Activated B cell treated with CpG ODN at 0.5 μM for 24 hours (primary cell): ENCODE results near the gene CD3E. TPM values are rescaled to one million over a fixed set of nuclear protein-coding genes. Genes with fewer than 3 reads are reported as not detected.

ENCODE experiments used
- ATAC-seq: fragments of 200-7000 bp; cut with Tn5 transposase; one replicate; pipeline ENCODE4 v1.10.0; 2021; ENCODE audit warnings: low read depth, mild to moderate bottlenecking, moderate library complexity
- CTCF ChIA-PET: fragments of 350-600 bp; sonication (Branson Sonifier 250); formaldehyde crosslinking; loops from one replicate; lab custom pipeline; 2021; ENCODE audit warnings: antibody characterized with exemption; lab: Charles Lee
- POLR2A ChIA-PET: fragments of 350-600 bp; sonication (Branson Sonifier 250); formaldehyde crosslinking; loops from one replicate; lab custom pipeline; 2021; ENCODE audit warnings: antibody characterized with exemption; lab: Charles Lee
- DNase-seq: peaks from one replicate; pipeline ENCODE4 v3.0.0; 2022
- H3K27ac Mint-ChIP-seq: one replicate; pipeline ENCODE4 v1.8.0; 2020; ENCODE audit warnings: mixed read lengths
- H3K27me3 Mint-ChIP-seq: one replicate; pipeline ENCODE4 v1.8.0; 2021; ENCODE audit warnings: mixed read lengths
- H3K36me3 Mint-ChIP-seq: one replicate; pipeline ENCODE4 v1.8.0; 2021; ENCODE audit warnings: low read depth, mixed read lengths
- H3K4me1 Mint-ChIP-seq: one replicate; pipeline ENCODE4 v1.8.0; 2021; ENCODE audit warnings: mixed read lengths
- H3K4me3 Mint-ChIP-seq: one replicate; pipeline ENCODE4 v1.8.0; 2020; ENCODE audit warnings: mild to moderate bottlenecking, mixed read lengths
- H3K9me3 Mint-ChIP-seq: one replicate; pipeline ENCODE4 v1.8.0; 2020; ENCODE audit warnings: mixed read lengths
- intact Hi-C: fragments of 100-400 bp; cut with micrococcal nuclease; formaldehyde crosslinking; loops from one replicate; pipeline ENCODE4 v1.15.1; 2024
- total RNA-seq: library from RNA; stranded (reverse); gene quantifications from 2 replicates; pipeline ENCODE4 v1.2.3, GENCODE V29; 2022
- TF ChIP-seq, protein P1 (sequence below): fragments of 200-600 bp; IDR thresholded peaks from one replicate; pipeline ENCODE4 v1.8.0; 2022; ENCODE audit warnings: antibody characterized with exemption, mild to moderate bottlenecking

The CD3E gene
- total RNA-seq, 1 donor from 2014 or later: 0.95 TPM

DNA sequence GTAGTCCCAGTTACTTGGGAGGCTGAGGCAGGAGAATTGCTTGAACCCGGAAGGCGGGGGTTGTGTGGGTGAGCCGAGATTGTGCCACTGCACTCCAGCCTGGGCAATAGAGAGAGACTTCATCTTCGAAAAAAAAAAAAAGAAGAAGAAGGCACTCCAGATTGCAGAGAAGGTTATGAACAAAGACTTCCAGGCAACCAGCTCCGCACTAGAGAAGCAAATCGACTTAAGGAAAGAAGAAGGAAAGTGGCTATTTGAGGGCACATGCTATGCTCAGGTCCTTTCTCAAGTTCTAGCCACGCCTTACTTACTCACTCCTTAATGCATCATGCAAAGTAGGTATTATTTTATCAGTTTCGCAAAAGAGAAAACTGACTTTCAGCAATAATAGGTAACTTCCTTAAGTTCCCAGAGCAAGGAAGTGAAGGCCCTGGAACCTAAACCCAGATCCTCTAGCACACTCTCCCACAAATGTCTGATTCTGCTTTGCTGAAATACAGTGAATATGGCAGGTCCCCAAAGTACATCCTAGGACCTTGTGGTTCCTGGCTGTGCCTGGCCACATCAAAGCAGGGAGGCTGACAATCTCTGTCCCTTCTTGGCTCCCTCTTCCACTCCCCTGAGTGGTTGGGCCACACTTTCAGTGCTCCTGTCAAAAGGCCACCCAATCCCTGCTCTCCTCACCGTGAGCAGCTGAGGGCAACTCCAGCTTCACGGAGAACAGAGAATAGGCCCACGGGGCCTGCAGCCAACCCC lies 14.2 kb downstream of the CD3E start:
- Mint-ChIP-seq H3K9me3 (no peaks in the 10 kb centered on the region), H3K27ac (peak overlapping the region; percentile 66), H3K4me1 (peaks cover 84% of the 10 kb centered on the region), H3K4me3 (no peak overlapping the region), H3K36me3 (no peaks in the 10 kb centered on the region), H3K27me3 (no peaks in the 10 kb centered on the region)
- ATAC-seq (no peak), DNase-seq (no peak)
- intact Hi-C loops: no loop called here
- POLR2A ChIA-PET: interaction anchor here (0.6 kb wide), 1 partner anchor 120 kb away, joined by 3 read pairs; no protein-coding TSS in a partner anchor
- CTCF ChIA-PET: interaction anchor here (1.0 kb wide), 1 partner anchor 121 kb away, joined by 3 read pairs; no protein-coding TSS in a partner anchor
- TF ChIP-seq, protein P1, sequence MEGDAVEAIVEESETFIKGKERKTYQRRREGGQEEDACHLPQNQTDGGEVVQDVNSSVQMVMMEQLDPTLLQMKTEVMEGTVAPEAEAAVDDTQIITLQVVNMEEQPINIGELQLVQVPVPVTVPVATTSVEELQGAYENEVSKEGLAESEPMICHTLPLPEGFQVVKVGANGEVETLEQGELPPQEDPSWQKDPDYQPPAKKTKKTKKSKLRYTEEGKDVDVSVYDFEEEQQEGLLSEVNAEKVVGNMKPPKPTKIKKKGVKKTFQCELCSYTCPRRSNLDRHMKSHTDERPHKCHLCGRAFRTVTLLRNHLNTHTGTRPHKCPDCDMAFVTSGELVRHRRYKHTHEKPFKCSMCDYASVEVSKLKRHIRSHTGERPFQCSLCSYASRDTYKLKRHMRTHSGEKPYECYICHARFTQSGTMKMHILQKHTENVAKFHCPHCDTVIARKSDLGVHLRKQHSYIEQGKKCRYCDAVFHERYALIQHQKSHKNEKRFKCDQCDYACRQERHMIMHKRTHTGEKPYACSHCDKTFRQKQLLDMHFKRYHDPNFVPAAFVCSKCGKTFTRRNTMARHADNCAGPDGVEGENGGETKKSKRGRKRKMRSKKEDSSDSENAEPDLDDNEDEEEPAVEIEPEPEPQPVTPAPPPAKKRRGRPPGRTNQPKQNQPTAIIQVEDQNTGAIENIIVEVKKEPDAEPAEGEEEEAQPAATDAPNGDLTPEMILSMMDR: no peak

DNA sequence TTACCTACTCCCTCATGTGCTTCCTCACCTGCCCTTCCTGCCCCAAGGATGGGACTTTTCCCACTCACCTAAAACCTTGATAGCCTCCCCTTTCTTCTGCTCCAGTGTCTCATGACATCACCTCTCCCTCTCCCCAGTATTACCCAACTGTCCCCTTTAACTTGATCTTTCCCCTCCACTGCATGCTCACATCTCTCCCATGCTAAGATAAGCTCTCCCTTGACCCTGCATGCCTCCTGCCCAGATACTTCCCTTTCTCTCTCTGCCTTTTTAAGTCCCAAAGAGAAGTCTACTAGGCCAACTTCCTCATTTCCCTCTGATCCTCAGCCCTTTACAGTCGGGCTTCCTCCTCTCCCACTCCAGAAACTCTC lies 14.8 kb downstream of the CD3E start:
- TF ChIP-seq, protein P1: no peak
- intact Hi-C loops: no loop called here
- ChIA-PET POLR2A (no interaction called here), CTCF (no interaction called here)
- ATAC-seq (no peak), DNase-seq (no peak)
- H3K27me3 Mint-ChIP-seq: no peaks in the 10 kb centered on the region
- no peaks in the 10 kb centered on the region for H3K9me3 Mint-ChIP-seq
- H3K4me3 Mint-ChIP-seq: no peak overlapping the region
- no peaks in the 10 kb centered on the region for H3K36me3 Mint-ChIP-seq
- H3K4me1 Mint-ChIP-seq: peaks cover 82% of the 10 kb centered on the region
- H3K27ac Mint-ChIP-seq: peak overlapping the region; percentile 66

DNA sequence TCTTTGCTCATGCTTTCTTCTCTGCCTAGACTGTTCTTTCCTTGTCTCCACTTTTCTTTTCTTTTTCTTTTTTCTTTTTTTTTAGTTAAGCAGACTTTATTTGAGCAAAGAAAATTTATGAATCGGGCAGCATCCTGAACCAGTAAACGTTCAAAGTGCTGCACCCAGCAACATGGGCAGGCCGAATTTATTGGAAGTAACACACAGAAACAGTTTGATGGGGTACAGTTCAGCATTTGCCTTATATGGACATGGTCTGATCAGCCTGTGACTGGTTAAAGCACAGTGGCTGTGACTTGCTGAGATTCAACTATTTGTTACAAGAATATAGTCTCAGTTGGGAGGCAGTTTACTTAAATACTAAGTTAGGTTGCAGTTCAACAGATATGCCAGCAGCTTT lies 16.0 kb downstream of the CD3E start:
- H3K36me3 Mint-ChIP-seq: no peaks in the 10 kb centered on the region
- H3K9me3 Mint-ChIP-seq: no peaks in the 10 kb centered on the region
- ATAC-seq (no peak), DNase-seq (no peak)
- TF ChIP-seq, protein P1: no peak
- no peak overlapping the region for H3K4me3 Mint-ChIP-seq
- ChIA-PET POLR2A (no interaction called here), CTCF (no interaction called here)
- H3K27me3 Mint-ChIP-seq: peaks cover 3% of the 10 kb centered on the region
- H3K27ac Mint-ChIP-seq: peak overlapping the region; percentile 26
- peaks cover 78% of the 10 kb centered on the region for H3K4me1 Mint-ChIP-seq
- intact Hi-C loops: no loop called here

DNA sequence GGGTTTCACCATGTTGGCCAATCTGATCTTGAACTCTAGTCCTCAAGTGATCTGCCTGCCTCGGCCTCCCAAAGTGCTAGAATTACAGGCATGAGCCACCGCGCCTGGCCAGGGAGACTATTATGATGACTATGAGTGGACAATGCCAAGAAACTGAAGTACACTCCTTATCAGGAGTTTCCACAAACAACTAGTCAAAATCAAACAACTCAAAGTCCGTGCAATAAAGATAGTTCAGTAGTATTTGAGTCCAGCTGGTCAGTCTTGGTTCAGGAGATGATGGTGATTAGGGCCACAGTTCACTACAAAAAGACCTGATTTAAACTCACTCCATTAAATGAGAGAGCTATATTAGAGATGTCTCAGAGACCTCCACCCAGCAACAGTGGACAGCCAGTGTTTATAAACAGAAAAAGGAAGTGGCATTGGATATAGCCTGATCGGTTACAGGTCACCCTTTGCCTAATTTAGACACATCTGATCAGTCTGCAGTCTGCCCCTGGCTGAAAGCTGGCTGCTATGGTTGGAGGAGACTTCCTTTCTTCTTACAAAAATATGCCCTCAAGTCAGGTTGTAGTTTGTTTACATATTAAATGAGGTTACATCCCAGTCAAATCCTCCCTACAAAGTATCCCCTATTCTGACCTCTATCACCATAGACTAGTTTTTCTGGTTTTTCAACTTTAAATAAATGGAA lies 17.0 kb downstream of the CD3E start:
- Mint-ChIP-seq H3K27me3 (peaks cover 4% of the 10 kb centered on the region), H3K4me1 (peaks cover 68% of the 10 kb centered on the region), H3K27ac (peak overlapping the region; percentile 83), H3K4me3 (peak overlapping the region; percentile 39), H3K9me3 (no peaks in the 10 kb centered on the region), H3K36me3 (no peaks in the 10 kb centered on the region)
- ATAC-seq: peak; percentile 49
- ChIA-PET CTCF (no interaction called here), POLR2A (interaction anchor here (0.7 kb wide), 4 partner anchors 70 to 459 kb away, joined by 4 to 12 read pairs (median 8); no protein-coding TSS in a partner anchor)
- TF ChIP-seq, protein P1: no peak
- no peak for DNase-seq
- intact Hi-C loops: no loop called here

DNA sequence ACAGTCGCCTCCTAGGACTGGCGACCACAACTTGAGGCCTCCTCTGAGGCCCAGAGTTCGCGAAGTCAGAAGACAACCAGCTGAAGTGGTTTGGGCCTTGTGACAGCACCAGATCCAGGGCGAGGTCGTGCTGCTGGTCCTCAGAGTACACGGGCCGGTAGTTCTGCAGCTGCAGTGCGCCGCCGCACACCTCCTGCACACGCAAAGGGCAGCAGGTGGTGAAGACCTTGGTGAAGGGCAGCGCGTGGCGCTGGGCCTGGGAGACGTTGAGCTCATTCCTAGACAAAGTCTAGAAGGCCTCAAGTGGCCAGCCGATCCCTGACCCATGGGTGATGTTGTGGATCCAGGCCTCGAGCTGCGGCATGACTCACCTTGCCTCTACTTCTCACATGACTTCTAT lies 18.2 kb downstream of the CD3E start:
- H3K27ac Mint-ChIP-seq: peak overlapping the region; percentile 56

More for the DNA sequence above, 18.2 kb downstream of the CD3E start:
- TF ChIP-seq, protein P1: no peak
- DNase-seq: no peak
- peaks cover 58% of the 10 kb centered on the region for H3K4me1 Mint-ChIP-seq
- H3K4me3 Mint-ChIP-seq: no peak overlapping the region
- intact Hi-C loops: no loop called here
- ATAC-seq: no peak
- ChIA-PET POLR2A (no interaction called here), CTCF (interaction anchor here (0.7 kb wide), 1 partner anchor 124 kb away, joined by 3 read pairs; no protein-coding TSS in a partner anchor)
- H3K36me3 Mint-ChIP-seq: no peaks in the 10 kb centered on the region
- no peaks in the 10 kb centered on the region for H3K9me3 Mint-ChIP-seq
- H3K27me3 Mint-ChIP-seq: peaks cover 4% of the 10 kb centered on the region
